Measurements from ENCODE around the gene NMS.
"Not testable (repeated sequence)": the region's sequence is repeated elsewhere in the genome, so short reads cannot be mapped to it uniquely, and the experiment has no call there.

The NMS gene

GRCh38 chr2:100470182-100470581 lies at the start of gene NMS:
NMS (plus strand) TSS chr2:100470482; CDS start chr2:100470489, 7 bp downstream.
- no peak for DNase-seq (ENCODE audit: low read depth)

- DNase-seq (ENCODE audit: low read depth), result no peak
These were observed 47.8 kb upstream of the NMS start for GRCh38 chr2:100422320-100423055.

GRCh38 chr2:100423631-100424030 lies 46.7 kb upstream of the NMS start:
- no peak for DNase-seq (ENCODE audit: low read depth)

- DNase-seq (ENCODE audit: low read depth), result no peak
These were observed 45.9 kb upstream of the NMS start for GRCh38 chr2:100424277-100424875.

- no peak for DNase-seq (ENCODE audit: low read depth)
These were observed 45.2 kb upstream of the NMS start for GRCh38 chr2:100425107-100425506.

GRCh38 chr2:100425573-100426383 lies 44.5 kb upstream of the NMS start:
- DNase-seq (ENCODE audit: low read depth), result no peak

GRCh38 chr2:100426384-100426720 lies 43.9 kb upstream of the NMS start:
- no peak for DNase-seq (ENCODE audit: low read depth)

- DNase-seq (ENCODE audit: low read depth), result no peak
These were observed 43.2 kb upstream of the NMS start for GRCh38 chr2:100427111-100427510.

- no peak for DNase-seq (ENCODE audit: low read depth)
These were observed 42.5 kb upstream of the NMS start for GRCh38 chr2:100427627-100428258.

- no peak for DNase-seq (ENCODE audit: low read depth)
These were observed 40.6 kb upstream of the NMS start for GRCh38 chr2:100429726-100430125.

GRCh38 chr2:100437751-100438150 lies 32.5 kb upstream of the NMS start:
- DNase-seq (ENCODE audit: low read depth), result no peak

- DNase-seq (ENCODE audit: low read depth), result no peak
These were observed 23.6 kb upstream of the NMS start for GRCh38 chr2:100446696-100447095.

GRCh38 chr2:100451092-100451491 lies 19.2 kb upstream of the NMS start:
- DNase-seq (ENCODE audit: low read depth), result no peak

- DNase-seq (ENCODE audit: low read depth), result no peak
These were observed 18.5 kb upstream of the NMS start for GRCh38 chr2:100451734-100452133.

- DNase-seq (ENCODE audit: low read depth), result no peak
These were observed 16.4 kb upstream of the NMS start for GRCh38 chr2:100453853-100454252.

GRCh38 chr2:100456357-100456756 lies 13.9 kb upstream of the NMS start:
- DNase-seq (ENCODE audit: low read depth), result not testable (repeated sequence)

- no peak for DNase-seq (ENCODE audit: low read depth)
These were observed 9.3 kb upstream of the NMS start for GRCh38 chr2:100460904-100461530.

GRCh38 chr2:100470898-100471514 lies 724 bp downstream of the NMS start:
- no peak for DNase-seq (ENCODE audit: low read depth)

- DNase-seq (ENCODE audit: low read depth), result no peak
These were observed 6.3 kb downstream of the NMS start for GRCh38 chr2:100476606-100477005.

GRCh38 chr2:100482741-100483140 lies 12.5 kb downstream of the NMS start:
- DNase-seq (ENCODE audit: low read depth), result no peak

- DNase-seq (ENCODE audit: low read depth), result no peak
These were observed 13.6 kb downstream of the NMS start for GRCh38 chr2:100483895-100484294.

- DNase-seq (ENCODE audit: low read depth), result no peak
These were observed 14.1 kb downstream of the NMS start for GRCh38 chr2:100484390-100484789.
